K562 (cell line): ENCODE measurements around the gene DTL. TPM values are rescaled to one million over a fixed set of nuclear protein-coding genes. Genes with fewer than 3 reads are reported as not detected.

Source experiments
- DMBX1 ChIP-seq: fragments of 250-450 bp; sonication (Bioruptor Pico); IDR thresholded peaks from 2 replicates; pipeline ENCODE4 v1.8.0; 2022; ENCODE audit warnings: inconsistent platforms, mild to moderate bottlenecking, moderate library complexity, borderline replicate concordance
- FOXA3 ChIP-seq, 2 experiments: fragments of 450-650 bp in 1 of 2; sonication (generic) in 1 of 2; formaldehyde crosslinking; IDR thresholded peaks in 1 of 2; conservative IDR thresholded peaks in 1 of 2; 2 replicates each; pipeline versions ENCODE4 v1.4.0 to v1.8.0; 2020 to 2022; ENCODE audit warnings: mild to moderate bottlenecking in 2 of 2, missing genetic modification reagents in 1 of 2
- GATAD2A ChIP-seq: fragments of 450-650 bp; IDR thresholded peaks from 2 replicates; pipeline ENCODE4 v1.6.1; 2017
- HDAC1 ChIP-seq, 2 experiments: fragments of 450-650 bp; IDR thresholded peaks; 2 replicates each; pipeline ENCODE4 v1.6.1; 2016 to 2017; ENCODE audit warnings: inconsistent platforms in 1 of 2, mild to moderate bottlenecking in 1 of 2, moderate library complexity in 1 of 2
- L3MBTL2 ChIP-seq: fragments of 450-650 bp; IDR thresholded peaks from 2 replicates; pipeline ENCODE4 v1.6.1; 2016; ENCODE audit warnings: mild to moderate bottlenecking, moderate library complexity
- MIER1 ChIP-seq: fragments of 450-650 bp; IDR thresholded peaks from 2 replicates; pipeline ENCODE4 v1.6.1; 2016; ENCODE audit warnings: antibody characterized with exemption, mild to moderate bottlenecking, low read depth
- RNF2 ChIP-seq: sonication (generic); IDR thresholded peaks from 2 replicates; pipeline ENCODE4 v1.6.1; 2016
- SMARCE1 ChIP-seq: fragments of 450-650 bp; IDR thresholded peaks from 2 replicates; pipeline ENCODE4 v1.7.1; 2016; ENCODE audit warnings: mild to moderate bottlenecking
- STAT5A ChIP-seq: IDR thresholded peaks from 2 replicates; pipeline ENCODE4 v1.6.1; 2012; ENCODE audit warnings: low read length, inconsistent platforms, borderline replicate concordance
- TAF7 ChIP-seq: fragments of 450-650 bp; IDR thresholded peaks from 2 replicates; pipeline ENCODE4 v1.6.1; 2016; ENCODE audit warnings: missing genetic modification characterization, missing compliant biosample characterization
- ZC3H8 ChIP-seq: fragments of 450-650 bp; IDR thresholded peaks from 2 replicates; pipeline ENCODE4 v1.6.1; 2017
- ZNF561 ChIP-seq: fragments of 450-650 bp; formaldehyde crosslinking; conservative IDR thresholded peaks from 2 replicates; pipeline ENCODE4 v1.4.0; 2020; ENCODE audit warnings: mild to moderate bottlenecking, moderate library complexity
- ZZZ3 ChIP-seq: fragments of 450-650 bp; IDR thresholded peaks from 2 replicates; pipeline ENCODE4 v1.6.1; 2016; ENCODE audit warnings: antibody characterized with exemption, mild to moderate bottlenecking, moderate library complexity
- polyA plus RNA-seq, 8 experiments: library from polyadenylated mRNA; depleted of rRNA in 4 of 8; stranded (reverse) in 5 of 8; unstranded in 3 of 8; fragments of >200 nt; fragmentation: Nextera tagmentation in 2 of 8; fragmentation: Illumina TruSeq in 1 of 8; extraction: Ambion mirVana in 2 of 8; extraction: Trizol in 1 of 8; gene quantifications; 2 replicates each; pipeline versions ENCODE4 v1.2.1 to v1.2.3, GENCODE V29; 2011 to 2014; ENCODE audit warnings: inconsistent platforms in 1 of 8, missing spikeins in 1 of 8
- total RNA-seq, 7 experiments: library from RNA; depleted of rRNA in 6 of 7; stranded (reverse); fragments of >200 nt in 6 of 7; fragmentation: Illumina TruSeq in 2 of 7; extraction: Trizol in 2 of 7; gene quantifications; 2 replicates each; pipeline versions ENCODE4 v1.2.1 to v1.2.3, GENCODE V29; 2011 to 2021; ENCODE audit warnings: low replicate concordance in 1 of 7
- TF ChIP-seq, protein P1 (sequence below), 3 experiments: fragments of 200-800 bp in 1 of 3; fragments of 250-450 bp in 1 of 3; fragments of 450-650 bp in 1 of 3; sonication (Bioruptor Pico) in 1 of 3; sonication (Bioruptor generic) in 1 of 3; formaldehyde crosslinking in 1 of 3; IDR thresholded peaks; 2 replicates each; pipeline versions ENCODE4 v1.6.1 to v1.8.0; 2016 to 2022; ENCODE audit warnings: mild to moderate bottlenecking in 2 of 3, missing genetic modification characterization in 2 of 3, missing compliant biosample characterization in 1 of 3, moderate library complexity in 1 of 3
- TF ChIP-seq, protein P2 (sequence below), 2 experiments: fragments of 450-650 bp in 1 of 2; sonication (generic) in 1 of 2; formaldehyde crosslinking; conservative IDR thresholded peaks; 2 replicates each; pipeline versions ENCODE4 v1.4.0 to v1.8.1; 2020 to 2022; ENCODE audit warnings: mild to moderate bottlenecking in 1 of 2, missing genetic modification reagents in 1 of 2
- TF ChIP-seq, protein P3 (sequence below), 2 experiments: fragments of 450-650 bp; IDR thresholded peaks; 2 replicates each; pipeline ENCODE4 v1.6.1; 2016

The DTL gene
- total and polyA plus RNA-seq, 9 of the 15 experiments (the other 6 are each of a cell fraction or from before 2014, with no cell fraction given), result 38.3 to 81.0 (median 63.2) TPM

DNA sequence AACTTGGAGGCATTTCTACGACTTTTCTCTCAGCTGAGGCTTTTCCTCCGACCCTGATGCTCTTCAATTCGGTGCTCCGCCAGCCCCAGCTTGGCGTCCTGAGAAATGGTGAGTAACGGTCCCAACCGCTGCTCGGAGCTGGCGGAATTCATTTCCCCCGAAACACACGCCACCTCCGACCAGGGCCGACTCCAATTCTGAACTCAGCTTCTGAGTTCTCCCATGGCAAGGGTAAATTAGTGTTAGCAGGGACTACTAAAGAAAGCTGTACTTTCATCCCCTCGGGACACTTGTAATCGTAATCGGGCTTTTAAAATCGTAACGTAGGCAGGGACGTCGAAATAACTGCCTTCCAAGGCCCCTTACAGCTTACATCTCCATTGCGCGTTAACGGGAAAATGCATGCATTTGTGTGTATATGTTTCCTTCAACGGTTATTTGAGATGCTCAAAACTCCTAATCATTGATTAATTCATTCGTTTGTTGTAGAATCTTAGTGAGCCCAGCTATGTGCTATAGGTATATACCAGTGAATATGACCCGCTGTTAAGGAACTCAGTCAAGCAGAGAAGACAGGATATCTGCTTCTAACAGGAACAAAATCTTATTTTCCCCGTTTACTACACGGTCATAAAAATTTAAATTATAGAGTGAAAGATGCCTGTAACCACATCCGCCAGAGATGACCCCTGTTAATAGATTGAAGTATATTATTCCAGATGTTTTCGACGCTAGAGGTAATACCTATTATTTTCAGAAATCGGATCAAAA lies 472 bp downstream of the DTL start (continued):
- TF ChIP-seq ZZZ3 (peak; percentile 94), RNF2 (peak; percentile 17), ZNF561 (CRISPR knock-in tag) (no peak), SMARCE1 (peak; percentile 26; the same call in 1 of the 2 replicates), FOXA3 (CRISPR knock-in tag; conservative IDR thresholded peaks at IDR 0.05 in 1 of 2, IDR thresholded peaks at IDR 0.05 in 1 of 2) (0 out of 4 replicates have a peak, but pooled peaks of 1 of the 2 experiments have one; percentile 23), DMBX1 (CRISPR knock-in tag) (peak; percentile 72; the same call in 1 of the 2 replicates), ZC3H8 (no peak), HDAC1 (IDR thresholded peaks at IDR 0.05) (peak in 1 of 2 experiments; percentile 60; a peak in 2 of 4 replicates), MIER1 (no peak), GATAD2A (peak; percentile 47; the same call in 1 of the 2 replicates), L3MBTL2 (peak; percentile 64), TAF7 (tag) (peak; percentile 66; the same call in 1 of the 2 replicates), STAT5A (0 out of 2 replicates have a peak, but pooled peaks have one; percentile 33)
- TF ChIP-seq, protein P1, sequence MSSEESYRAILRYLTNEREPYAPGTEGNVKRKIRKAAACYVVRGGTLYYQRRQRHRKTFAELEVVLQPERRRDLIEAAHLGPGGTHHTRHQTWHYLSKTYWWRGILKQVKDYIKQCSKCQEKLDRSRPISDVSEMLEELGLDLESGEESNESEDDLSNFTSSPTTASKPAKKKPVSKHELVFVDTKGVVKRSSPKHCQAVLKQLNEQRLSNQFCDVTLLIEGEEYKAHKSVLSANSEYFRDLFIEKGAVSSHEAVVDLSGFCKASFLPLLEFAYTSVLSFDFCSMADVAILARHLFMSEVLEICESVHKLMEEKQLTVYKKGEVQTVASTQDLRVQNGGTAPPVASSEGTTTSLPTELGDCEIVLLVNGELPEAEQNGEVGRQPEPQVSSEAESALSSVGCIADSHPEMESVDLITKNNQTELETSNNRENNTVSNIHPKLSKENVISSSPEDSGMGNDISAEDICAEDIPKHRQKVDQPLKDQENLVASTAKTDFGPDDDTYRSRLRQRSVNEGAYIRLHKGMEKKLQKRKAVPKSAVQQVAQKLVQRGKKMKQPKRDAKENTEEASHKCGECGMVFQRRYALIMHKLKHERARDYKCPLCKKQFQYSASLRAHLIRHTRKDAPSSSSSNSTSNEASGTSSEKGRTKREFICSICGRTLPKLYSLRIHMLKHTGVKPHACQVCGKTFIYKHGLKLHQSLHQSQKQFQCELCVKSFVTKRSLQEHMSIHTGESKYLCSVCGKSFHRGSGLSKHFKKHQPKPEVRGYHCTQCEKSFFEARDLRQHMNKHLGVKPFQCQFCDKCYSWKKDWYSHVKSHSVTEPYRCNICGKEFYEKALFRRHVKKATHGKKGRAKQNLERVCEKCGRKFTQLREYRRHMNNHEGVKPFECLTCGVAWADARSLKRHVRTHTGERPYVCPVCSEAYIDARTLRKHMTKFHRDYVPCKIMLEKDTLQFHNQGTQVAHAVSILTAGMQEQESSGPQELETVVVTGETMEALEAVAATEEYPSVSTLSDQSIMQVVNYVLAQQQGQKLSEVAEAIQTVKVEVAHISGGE (CRISPR knock-in tag; IDR thresholded peaks at IDR 0.05), result 0 out of 6 replicates have a peak, but pooled peaks of 1 of the 3 experiments have one; percentile 75
- TF ChIP-seq, protein P2, sequence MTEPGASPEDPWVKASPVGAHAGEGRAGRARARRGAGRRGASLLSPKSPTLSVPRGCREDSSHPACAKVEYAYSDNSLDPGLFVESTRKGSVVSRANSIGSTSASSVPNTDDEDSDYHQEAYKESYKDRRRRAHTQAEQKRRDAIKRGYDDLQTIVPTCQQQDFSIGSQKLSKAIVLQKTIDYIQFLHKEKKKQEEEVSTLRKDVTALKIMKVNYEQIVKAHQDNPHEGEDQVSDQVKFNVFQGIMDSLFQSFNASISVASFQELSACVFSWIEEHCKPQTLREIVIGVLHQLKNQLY (CRISPR knock-in tag; conservative IDR thresholded peaks at IDR 0.05), result peak in 1 of 2 experiments; percentile 74; a peak in 1 of 4 replicates
- TF ChIP-seq, protein P3, sequence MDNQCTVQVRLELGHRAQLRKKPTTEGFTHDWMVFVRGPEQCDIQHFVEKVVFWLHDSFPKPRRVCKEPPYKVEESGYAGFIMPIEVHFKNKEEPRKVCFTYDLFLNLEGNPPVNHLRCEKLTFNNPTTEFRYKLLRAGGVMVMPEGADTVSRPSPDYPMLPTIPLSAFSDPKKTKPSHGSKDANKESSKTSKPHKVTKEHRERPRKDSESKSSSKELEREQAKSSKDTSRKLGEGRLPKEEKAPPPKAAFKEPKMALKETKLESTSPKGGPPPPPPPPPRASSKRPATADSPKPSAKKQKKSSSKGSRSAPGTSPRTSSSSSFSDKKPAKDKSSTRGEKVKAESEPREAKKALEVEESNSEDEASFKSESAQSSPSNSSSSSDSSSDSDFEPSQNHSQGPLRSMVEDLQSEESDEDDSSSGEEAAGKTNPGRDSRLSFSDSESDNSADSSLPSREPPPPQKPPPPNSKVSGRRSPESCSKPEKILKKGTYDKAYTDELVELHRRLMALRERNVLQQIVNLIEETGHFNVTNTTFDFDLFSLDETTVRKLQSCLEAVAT (IDR thresholded peaks at IDR 0.05), result peak; percentile 8 to 45; a peak in 3 of 4 replicates
